Activated B cell treated with CpG ODN at 0.5 μM for 24 hours (primary cell): Measurements from ENCODE around the gene CELF3. TPM values are rescaled to one million over a fixed set of nuclear protein-coding genes. Genes with fewer than 3 reads are reported as not detected.

Source experiments
- ATAC-seq: fragments of 200-7000 bp; cut with Tn5 transposase; one replicate; pipeline ENCODE4 v1.10.0; 2021; ENCODE audit warnings: low read depth, mild to moderate bottlenecking, moderate library complexity
- CTCF ChIA-PET: fragments of 350-600 bp; sonication (Branson Sonifier 250); formaldehyde crosslinking; loops from one replicate; lab custom pipeline; 2021; ENCODE audit warnings: antibody characterized with exemption; lab: Charles Lee
- POLR2A ChIA-PET: fragments of 350-600 bp; sonication (Branson Sonifier 250); formaldehyde crosslinking; loops from one replicate; lab custom pipeline; 2021; ENCODE audit warnings: antibody characterized with exemption; lab: Charles Lee
- DNase-seq: peaks from one replicate; pipeline ENCODE4 v3.0.0; 2022
- H3K27ac Mint-ChIP-seq: one replicate; pipeline ENCODE4 v1.8.0; 2020; ENCODE audit warnings: mixed read lengths
- H3K27me3 Mint-ChIP-seq: one replicate; pipeline ENCODE4 v1.8.0; 2021; ENCODE audit warnings: mixed read lengths
- H3K36me3 Mint-ChIP-seq: one replicate; pipeline ENCODE4 v1.8.0; 2021; ENCODE audit warnings: low read depth, mixed read lengths
- H3K4me1 Mint-ChIP-seq: one replicate; pipeline ENCODE4 v1.8.0; 2021; ENCODE audit warnings: mixed read lengths
- H3K4me3 Mint-ChIP-seq: one replicate; pipeline ENCODE4 v1.8.0; 2020; ENCODE audit warnings: mild to moderate bottlenecking, mixed read lengths
- H3K9me3 Mint-ChIP-seq: one replicate; pipeline ENCODE4 v1.8.0; 2020; ENCODE audit warnings: mixed read lengths
- CTCF ChIP-seq: fragments of 200-600 bp; IDR thresholded peaks from one replicate; pipeline ENCODE4 v1.8.0; 2022; ENCODE audit warnings: antibody characterized with exemption, mild to moderate bottlenecking
- intact Hi-C: fragments of 100-400 bp; cut with micrococcal nuclease; formaldehyde crosslinking; loops from one replicate; pipeline ENCODE4 v1.15.1; 2024
- total RNA-seq: library from RNA; stranded (reverse); gene quantifications from 2 replicates; pipeline ENCODE4 v1.2.3, GENCODE V29; 2022

Gene CELF3
- total RNA-seq, 1 donor from 2014 or later = not detected

DNA sequence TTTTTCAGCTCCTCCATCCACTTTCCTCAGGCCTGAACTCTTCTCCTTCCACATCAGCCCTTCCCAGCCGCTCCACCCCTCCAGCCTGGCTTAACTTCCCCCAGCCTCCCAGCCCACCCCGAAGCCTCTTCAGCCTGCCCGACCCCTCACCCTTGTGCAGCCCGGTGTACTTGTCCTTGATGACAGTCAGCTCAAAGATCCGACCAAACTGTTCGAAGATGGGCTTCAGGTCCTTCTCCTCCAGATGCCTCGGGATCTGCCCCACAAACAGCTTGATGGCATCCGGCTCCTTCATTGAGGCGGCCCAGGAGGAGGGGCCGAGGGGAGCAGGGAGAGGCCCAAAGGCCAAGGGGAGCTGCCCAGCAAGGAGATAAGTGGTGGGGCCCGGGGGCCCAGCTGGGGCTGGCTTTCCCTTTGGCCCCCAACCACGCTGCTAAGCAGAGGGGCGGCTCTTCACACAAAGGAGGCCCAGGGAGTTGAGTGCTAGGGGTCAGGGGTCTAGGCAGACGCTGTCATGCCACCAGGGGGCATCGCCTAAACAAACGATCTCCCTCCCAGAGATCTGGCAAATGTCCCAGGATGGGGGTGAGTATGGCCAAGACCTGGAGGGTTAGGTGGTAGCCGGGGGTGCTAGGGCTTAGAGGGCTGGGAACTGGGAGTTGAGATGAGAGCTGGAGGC lies 738 bp downstream of the CELF3 start:
- POLR2A ChIA-PET = no interaction called here
- intact Hi-C loops = no loop called here
- no peak overlapping the region for H3K27ac Mint-ChIP-seq
- DNase-seq (no peak), ATAC-seq (no peak)
- peaks cover 45% of the 10 kb centered on the region for H3K27me3 Mint-ChIP-seq
- CTCF ChIA-PET = interaction anchor here (0.7 kb wide), 1 partner anchor 19 kb away, joined by 3 read pairs; no protein-coding TSS in a partner anchor
- H3K4me3 Mint-ChIP-seq = no peak overlapping the region
- no peak for TF ChIP-seq CTCF
- H3K9me3 Mint-ChIP-seq = no peaks in the 10 kb centered on the region
- no peaks in the 10 kb centered on the region for H3K36me3 Mint-ChIP-seq
- peaks cover 14% of the 10 kb centered on the region for H3K4me1 Mint-ChIP-seq

DNA sequence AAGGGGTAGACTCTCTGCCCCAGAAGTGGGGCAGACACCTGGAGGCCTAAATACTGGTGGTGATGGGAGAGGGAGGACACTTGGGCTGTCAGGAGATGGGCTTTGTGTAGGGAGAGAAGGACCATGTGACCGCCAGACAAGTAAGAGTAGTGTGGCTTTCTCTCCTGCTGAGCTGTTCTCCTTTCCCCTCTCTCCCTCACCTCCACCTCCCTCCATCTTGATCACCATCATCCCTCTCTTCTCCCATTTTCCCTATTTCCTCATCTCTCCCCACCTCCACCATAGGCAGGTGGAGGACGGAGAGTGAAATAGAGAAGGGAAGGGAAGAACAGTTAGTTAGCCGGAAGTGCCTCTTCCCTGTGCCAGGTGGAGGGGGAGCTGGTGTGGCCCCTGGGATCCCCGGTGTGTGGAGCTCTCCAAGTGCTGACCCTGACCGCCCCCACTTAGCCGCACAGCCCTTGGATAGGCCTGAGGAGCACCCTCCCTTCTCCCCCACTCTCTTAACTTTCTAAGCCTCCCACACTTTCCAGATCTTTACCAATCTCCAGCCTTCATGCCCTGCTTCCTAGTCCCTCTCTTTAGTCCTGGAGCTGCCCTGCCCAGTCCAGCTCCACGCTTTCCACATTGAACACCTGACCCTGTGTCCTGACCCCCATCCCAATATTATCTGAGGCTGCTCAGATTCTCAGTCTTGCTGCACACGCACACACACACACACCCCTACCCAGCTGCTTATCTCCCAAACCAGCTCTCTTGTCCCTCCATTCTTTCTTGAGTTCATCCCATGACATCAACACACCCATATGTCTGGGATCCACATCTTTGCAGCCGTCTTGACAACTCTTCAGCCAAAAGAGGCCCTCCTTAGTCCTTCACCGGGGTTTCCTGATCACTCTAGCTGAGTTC lies 1.5 kb downstream of the CELF3 start:
- TF ChIP-seq CTCF = no peak
- no peak for DNase-seq
- ChIA-PET CTCF (interaction anchor here (0.7 kb wide), 1 partner anchor 20 kb away, joined by 3 read pairs; no protein-coding TSS in a partner anchor), POLR2A (no interaction called here)
- H3K36me3 Mint-ChIP-seq = no peaks in the 10 kb centered on the region
- H3K27ac Mint-ChIP-seq = no peak overlapping the region
- peaks cover 39% of the 10 kb centered on the region for H3K27me3 Mint-ChIP-seq
- intact Hi-C loops = no loop called here
- ATAC-seq = no peak
- H3K4me3 Mint-ChIP-seq = no peak overlapping the region
- H3K4me1 Mint-ChIP-seq = peaks cover 6% of the 10 kb centered on the region
- no peaks in the 10 kb centered on the region for H3K9me3 Mint-ChIP-seq

DNA sequence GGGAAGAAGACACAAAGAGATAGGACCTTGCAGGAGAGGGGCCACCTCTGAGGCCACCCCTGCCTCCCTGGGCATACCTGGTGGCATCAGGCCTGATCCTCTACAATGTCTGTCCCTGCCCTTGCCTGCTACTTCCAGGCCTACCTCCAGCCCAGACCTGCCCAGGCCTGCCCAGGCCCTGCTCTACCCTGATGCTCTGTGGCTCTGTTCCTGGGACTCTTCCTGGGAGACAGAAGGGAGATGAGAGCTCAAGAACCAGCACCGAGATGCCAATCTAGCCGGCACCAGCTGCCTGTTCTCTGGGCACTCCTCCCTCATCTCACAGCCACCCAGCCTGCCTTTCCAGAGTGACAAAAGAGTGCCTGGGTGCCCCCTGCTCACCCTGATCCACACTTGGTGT lies 2.7 kb downstream of the CELF3 start:
- Mint-ChIP-seq H3K4me1 (peaks cover 5% of the 10 kb centered on the region), H3K27ac (no peak overlapping the region), H3K4me3 (no peak overlapping the region), H3K27me3 (peaks cover 34% of the 10 kb centered on the region), H3K9me3 (no peaks in the 10 kb centered on the region), H3K36me3 (no peaks in the 10 kb centered on the region)
- intact Hi-C loops = no loop called here
- CTCF ChIA-PET = no interaction called here
- POLR2A ChIA-PET = no interaction called here
- no peak for DNase-seq
- no peak for TF ChIP-seq CTCF
- ATAC-seq = no peak

DNA sequence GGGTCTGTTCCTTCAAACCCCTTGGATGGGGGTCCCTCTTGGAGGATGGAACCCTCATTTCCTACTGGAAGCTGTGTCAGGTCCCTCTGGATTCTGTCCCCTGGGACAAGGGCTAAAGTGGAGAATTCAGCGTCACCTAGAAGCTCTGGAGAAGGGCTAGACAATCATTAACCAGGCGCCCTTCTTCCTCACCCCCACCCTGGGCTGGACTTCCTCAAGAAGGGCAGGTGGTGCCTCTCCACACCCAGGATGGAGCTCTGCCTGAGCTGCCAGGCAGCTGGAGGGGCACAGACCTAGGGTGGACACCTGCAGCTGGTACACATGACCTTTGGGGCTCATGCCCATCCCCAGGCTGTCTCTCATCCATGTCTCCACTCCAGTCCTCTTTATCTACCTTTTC lies 3.6 kb downstream of the CELF3 start:
- POLR2A ChIA-PET = no interaction called here
- intact Hi-C loops = no loop called here
- Mint-ChIP-seq H3K4me1 (peaks cover 5% of the 10 kb centered on the region), H3K4me3 (no peak overlapping the region), H3K36me3 (no peaks in the 10 kb centered on the region), H3K27ac (no peak overlapping the region), H3K27me3 (peaks cover 27% of the 10 kb centered on the region), H3K9me3 (no peaks in the 10 kb centered on the region)
- no peak for DNase-seq
- CTCF ChIA-PET = no interaction called here
- no peak for TF ChIP-seq CTCF
- ATAC-seq = no peak

DNA sequence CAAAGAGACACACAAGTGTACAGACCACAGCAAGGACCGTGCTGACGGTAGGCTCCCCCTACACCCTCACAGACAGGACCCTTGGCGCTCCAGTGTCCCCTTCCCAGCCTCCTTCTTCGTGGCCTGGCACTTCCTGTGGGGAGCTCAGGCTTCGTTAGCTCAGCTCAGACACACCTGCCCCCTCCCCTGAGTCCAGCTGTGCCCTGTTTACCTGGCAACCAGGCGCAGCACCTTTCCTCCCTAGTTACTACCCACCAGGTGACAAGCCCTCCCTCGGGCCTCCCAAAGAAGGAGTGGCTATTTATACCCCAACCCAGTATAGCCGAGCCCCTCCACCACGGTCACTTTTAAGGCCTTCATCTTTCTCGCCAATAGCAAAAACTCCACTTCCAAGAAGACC lies 4.7 kb downstream of the CELF3 start:
- Mint-ChIP-seq H3K27me3 (peaks cover 17% of the 10 kb centered on the region), H3K27ac (no peak overlapping the region), H3K4me3 (no peak overlapping the region), H3K36me3 (no peaks in the 10 kb centered on the region), H3K4me1 (peaks cover 3% of the 10 kb centered on the region), H3K9me3 (no peaks in the 10 kb centered on the region)
- ChIA-PET POLR2A (no interaction called here), CTCF (no interaction called here)
- DNase-seq (no peak), ATAC-seq (no peak)
- intact Hi-C loops = no loop called here
- no peak for TF ChIP-seq CTCF
